ENCODE results near the gene PRDM13. TPM values are rescaled to one million over a fixed set of nuclear protein-coding genes. Genes with fewer than 3 reads are reported as not detected.
"Not testable (repeated sequence)": the region's sequence is repeated elsewhere in the genome, so short reads cannot be mapped to it uniquely, and the experiment has no call there.

PRDM13 gene
- polyA plus RNA-seq, 4 donors = 0.03 TPM; not detected in 3

GRCh38 chr6:99638358-99638757, 31.7 kb downstream of the PRDM13 start:
- not testable (repeated sequence) for H3K36me3 ChIP-seq (ENCODE audit: control insufficient read depth in 3 of 3, insufficient read depth in 2 of 3, low read depth in 1 of 3, low read length in 3 of 3); H3K27ac ChIP-seq (ENCODE audit: low read depth in 1 of 3, low read length in 2 of 3); H3K27me3 ChIP-seq (ENCODE audit: control insufficient read depth in 3 of 3, insufficient read depth in 3 of 3, low read length in 3 of 3); FAIRE-seq; DNase-seq; H3K4me3 ChIP-seq (ENCODE audit: low read depth in 1 of 3, low read length in 3 of 3); H3K4me1 ChIP-seq (ENCODE audit: control insufficient read depth in 3 of 3, insufficient read depth in 2 of 3, low read depth in 1 of 3, low read length in 2 of 3)
- 90 to 91% (median 90%) methylated on average over 1 of the region's 1 CpG for WGBS, 3 donors
- H3K9me3 ChIP-seq (ENCODE audit: control insufficient read depth in 2 of 2, insufficient read depth in 1 of 2, low read depth in 1 of 2, low read length in 1 of 2) = peaks cover 2 to 11% of the 10 kb centered on the region in 2 donors

GRCh38 chr6:99641270-99641669, 34.6 kb downstream of the PRDM13 start:
- H3K9me3 ChIP-seq (ENCODE audit: control insufficient read depth in 2 of 2, insufficient read depth in 1 of 2, low read depth in 1 of 2, low read length in 1 of 2) = peaks cover 2 to 11% of the 10 kb centered on the region in 2 donors
- WGBS, 3 donors = 25 to 44% (median 39%) methylated on average over 2 of the region's 2 CpGs
- peaks cover 0 to 5% (median 0%) of the 10 kb centered on the region in 3 donors for H3K27me3 ChIP-seq (ENCODE audit: control insufficient read depth in 3 of 3, insufficient read depth in 3 of 3, low read length in 3 of 3)
- no peak overlapping the region for H3K27ac ChIP-seq (ENCODE audit: low read depth in 1 of 3, low read length in 2 of 3)
- no peak overlapping the region for H3K4me3 ChIP-seq (ENCODE audit: low read depth in 1 of 3, low read length in 3 of 3)
- no peaks in the 10 kb centered on the region for H3K36me3 ChIP-seq (ENCODE audit: control insufficient read depth in 3 of 3, insufficient read depth in 2 of 3, low read depth in 1 of 3, low read length in 3 of 3)
- H3K4me1 ChIP-seq (ENCODE audit: control insufficient read depth in 3 of 3, insufficient read depth in 2 of 3, low read depth in 1 of 3, low read length in 2 of 3) = no peaks in the 10 kb centered on the region
- no peak for FAIRE-seq
- no peak for DNase-seq

- Histone ChIP-seq H3K4me3 (ENCODE audit: low read depth in 1 of 3, low read length in 3 of 3) (no peak overlapping the region), H3K27ac (ENCODE audit: low read depth in 1 of 3, low read length in 2 of 3) (no peak overlapping the region), H3K36me3 (ENCODE audit: control insufficient read depth in 3 of 3, insufficient read depth in 2 of 3, low read depth in 1 of 3, low read length in 3 of 3) (no peaks in the 10 kb centered on the region), H3K4me1 (ENCODE audit: control insufficient read depth in 3 of 3, insufficient read depth in 2 of 3, low read depth in 1 of 3, low read length in 2 of 3) (no peaks in the 10 kb centered on the region), H3K27me3 (ENCODE audit: control insufficient read depth in 3 of 3, insufficient read depth in 3 of 3, low read length in 3 of 3) (no peaks in the 10 kb centered on the region), H3K9me3 (ENCODE audit: control insufficient read depth in 2 of 2, insufficient read depth in 1 of 2, low read depth in 1 of 2, low read length in 1 of 2) (no peaks in the 10 kb centered on the region)
- DNase-seq (no peak), FAIRE-seq (no peak)
- 52 to 68% (median 56%) methylated on average over 6 of the region's 6 CpGs for WGBS, 3 donors
These were observed 39.4 kb downstream of the PRDM13 start for GRCh38 chr6:99645986-99646385.

GRCh38 chr6:99650091-99650571, 43.5 kb downstream of the PRDM13 start:
- not testable (repeated sequence) for H3K36me3 ChIP-seq (ENCODE audit: control insufficient read depth in 3 of 3, insufficient read depth in 2 of 3, low read depth in 1 of 3, low read length in 3 of 3); FAIRE-seq; H3K4me3 ChIP-seq (ENCODE audit: low read depth in 1 of 3, low read length in 3 of 3); H3K4me1 ChIP-seq (ENCODE audit: control insufficient read depth in 3 of 3, insufficient read depth in 2 of 3, low read depth in 1 of 3, low read length in 2 of 3); H3K27ac ChIP-seq (ENCODE audit: low read depth in 1 of 3, low read length in 2 of 3); H3K9me3 ChIP-seq (ENCODE audit: control insufficient read depth in 2 of 2, insufficient read depth in 1 of 2, low read depth in 1 of 2, low read length in 1 of 2); H3K27me3 ChIP-seq (ENCODE audit: control insufficient read depth in 3 of 3, insufficient read depth in 3 of 3, low read length in 3 of 3); DNase-seq
- WGBS, 3 donors = 91% methylated on average over 32 of the region's 42 CpGs; no CpG with 5 or more reads in 2 of the 3 donors

- no peak for DNase-seq
- H3K27me3 ChIP-seq (ENCODE audit: control insufficient read depth in 3 of 3, insufficient read depth in 3 of 3, low read length in 3 of 3) = no peaks in the 10 kb centered on the region
- no peak for FAIRE-seq
- H3K9me3 ChIP-seq (ENCODE audit: control insufficient read depth in 2 of 2, insufficient read depth in 1 of 2, low read depth in 1 of 2, low read length in 1 of 2) = no peaks in the 10 kb centered on the region
- no peaks in the 10 kb centered on the region for H3K36me3 ChIP-seq (ENCODE audit: control insufficient read depth in 3 of 3, insufficient read depth in 2 of 3, low read depth in 1 of 3, low read length in 3 of 3)
- no peak overlapping the region for H3K4me3 ChIP-seq (ENCODE audit: low read depth in 1 of 3, low read length in 3 of 3)
- H3K4me1 ChIP-seq (ENCODE audit: control insufficient read depth in 3 of 3, insufficient read depth in 2 of 3, low read depth in 1 of 3, low read length in 2 of 3) = no peaks in the 10 kb centered on the region
- 3 to 23% (median 10%) methylated on average over 1 of the region's 1 CpG for WGBS, 3 donors
- H3K27ac ChIP-seq (ENCODE audit: low read depth in 1 of 3, low read length in 2 of 3) = no peak overlapping the region
These were observed 53.6 kb downstream of the PRDM13 start for GRCh38 chr6:99660206-99660605.

GRCh38 chr6:99661870-99662269, 55.2 kb downstream of the PRDM13 start:
- no peak for DNase-seq
- Histone ChIP-seq H3K4me1 (ENCODE audit: control insufficient read depth in 3 of 3, insufficient read depth in 2 of 3, low read depth in 1 of 3, low read length in 2 of 3) (no peaks in the 10 kb centered on the region), H3K27me3 (ENCODE audit: control insufficient read depth in 3 of 3, insufficient read depth in 3 of 3, low read length in 3 of 3) (no peaks in the 10 kb centered on the region), H3K4me3 (ENCODE audit: low read depth in 1 of 3, low read length in 3 of 3) (no peak overlapping the region), H3K27ac (ENCODE audit: low read depth in 1 of 3, low read length in 2 of 3) (no peak overlapping the region), H3K36me3 (ENCODE audit: control insufficient read depth in 3 of 3, insufficient read depth in 2 of 3, low read depth in 1 of 3, low read length in 3 of 3) (no peaks in the 10 kb centered on the region), H3K9me3 (ENCODE audit: control insufficient read depth in 2 of 2, insufficient read depth in 1 of 2, low read depth in 1 of 2, low read length in 1 of 2) (no peaks in the 10 kb centered on the region)
- no peak for FAIRE-seq
- 58 to 97% (median 93%) methylated on average over 1 of the region's 1 CpG for whole genome bisulfite sequencing, 3 donors

- Histone ChIP-seq H3K27me3 (ENCODE audit: control insufficient read depth in 3 of 3, insufficient read depth in 3 of 3, low read length in 3 of 3) (no peaks in the 10 kb centered on the region), H3K27ac (ENCODE audit: low read depth in 1 of 3, low read length in 2 of 3) (no peak overlapping the region), H3K4me3 (ENCODE audit: low read depth in 1 of 3, low read length in 3 of 3) (no peak overlapping the region), H3K36me3 (ENCODE audit: control insufficient read depth in 3 of 3, insufficient read depth in 2 of 3, low read depth in 1 of 3, low read length in 3 of 3) (no peaks in the 10 kb centered on the region), H3K9me3 (ENCODE audit: control insufficient read depth in 2 of 2, insufficient read depth in 1 of 2, low read depth in 1 of 2, low read length in 1 of 2) (no peaks in the 10 kb centered on the region), H3K4me1 (ENCODE audit: control insufficient read depth in 3 of 3, insufficient read depth in 2 of 3, low read depth in 1 of 3, low read length in 2 of 3) (no peaks in the 10 kb centered on the region)
- WGBS, 3 donors = 0 to 40% (median 13%) methylated on average over 1 of the region's 1 CpG
- no peak for DNase-seq
- no peak for FAIRE-seq
These were observed 56.0 kb downstream of the PRDM13 start for GRCh38 chr6:99662616-99663015.

Other genes with a start within 250 kb of the PRDM13 start
- 10 to 100 TPM in 3 of 4 donors, 1 to 10 TPM in 1; 7.0 to 14.6 (median 13.5) TPM for gene COQ3, start 212.6 kb upstream of the PRDM13 start, polyA plus RNA-seq
- 100 to 1,000 TPM in 1 of 4 donors, 10 to 100 TPM in 3; 22.7 to 160 (median 25.9) TPM for gene PNISR, start 181.5 kb upstream of the PRDM13 start, polyA plus RNA-seq
- gene USP45, start 91.4 kb upstream of the PRDM13 start, polyA plus RNA-seq = 10 to 100 TPM in 1 of 4 donors, 1 to 10 TPM in 3; 3.8 to 10.0 (median 5.8) TPM
- gene CCNC, start 38.2 kb upstream of the PRDM13 start, polyA plus RNA-seq = 10 to 100 TPM; 40.4 to 64.2 (median 50.1) TPM